Neural progenitor cell (in vitro differentiated cells): ENCODE measurements around the gene CABP7. TPM values are rescaled to one million over a fixed set of nuclear protein-coding genes. Genes with fewer than 3 reads are reported as not detected.
"Not testable (repeated sequence)": the region's sequence is repeated elsewhere in the genome, so short reads cannot be mapped to it uniquely, and the experiment has no call there.

Experiments used
- DNase-seq: peaks from one replicate; pipeline ENCODE4 v3.0.0-alpha.2; 2016; ENCODE audit warnings: low spot score
- H2AFZ ChIP-seq: fragments of 200-600 bp; sonication (generic); replicated peaks from 2 replicates; pipeline ENCODE4 v1.6.1; 2016; ENCODE audit warnings: antibody characterized with exemption
- H3F3A ChIP-seq: fragments of 200-600 bp; sonication (generic); 2 replicates; pipeline ENCODE4 v1.6.1; 2016; ENCODE audit warnings: antibody characterized with exemption, low read depth
- H3K27ac ChIP-seq: fragments of 200-600 bp; sonication (generic); 2 replicates; pipeline ENCODE4 v1.5.1; 2016; ENCODE audit warnings: mild to moderate bottlenecking
- H3K27me3 ChIP-seq: fragments of 200-600 bp; sonication (generic); 2 replicates; pipeline ENCODE4 v1.6.1; 2016; ENCODE audit warnings: mild to moderate bottlenecking, moderate library complexity
- H3K36me3 ChIP-seq: fragments of 200-600 bp; sonication (generic); 2 replicates; pipeline ENCODE4 v1.5.1; 2016
- H3K4me1 ChIP-seq: fragments of 200-600 bp; sonication (generic); 2 replicates; pipeline ENCODE4 v1.6.1; 2016; ENCODE audit warnings: mixed run types
- H3K4me2 ChIP-seq: fragments of 200-600 bp; sonication (generic); 2 replicates; pipeline ENCODE4 v1.6.1; 2016
- H3K4me3 ChIP-seq: fragments of 200-600 bp; sonication (generic); 2 replicates; pipeline ENCODE4 v1.5.1; 2016
- H3K79me2 ChIP-seq: fragments of 200-600 bp; sonication (generic); 2 replicates; pipeline ENCODE4 v1.6.1; 2016; ENCODE audit warnings: low read depth
- H3K9ac ChIP-seq: fragments of 200-600 bp; sonication (generic); 2 replicates; pipeline ENCODE4 v1.6.1; 2016
- H3K9me3 ChIP-seq: fragments of 200-600 bp; sonication (generic); 2 replicates; pipeline ENCODE4 v1.5.1; 2016; ENCODE audit warnings: low read depth
- H4K20me1 ChIP-seq: fragments of 200-600 bp; sonication (generic); 2 replicates; pipeline ENCODE4 v1.6.1; 2016; ENCODE audit warnings: low read depth
- H3K27ac Mint-ChIP-seq: 3 replicates; pipeline ENCODE4 v1.8.0; 2021; ENCODE audit warnings: mixed read lengths
- H3K27me3 Mint-ChIP-seq: 2 replicates; pipeline ENCODE4 v1.8.0; 2022; ENCODE audit warnings: low read depth, mild to moderate bottlenecking, inconsistent platforms, moderate library complexity, mixed read lengths; ENCODE audit not compliant: insufficient read depth
- H3K36me3 Mint-ChIP-seq: 3 replicates; pipeline ENCODE4 v1.8.0; 2021; ENCODE audit warnings: mixed read lengths
- H3K4me1 Mint-ChIP-seq: 3 replicates; pipeline ENCODE4 v1.8.0; 2021; ENCODE audit warnings: mixed read lengths
- H3K4me3 Mint-ChIP-seq: 3 replicates; pipeline ENCODE4 v1.8.0; 2021; ENCODE audit warnings: mild to moderate bottlenecking, moderate library complexity, mixed read lengths
- H3K9me3 Mint-ChIP-seq: 3 replicates; pipeline ENCODE4 v1.8.0; 2020; ENCODE audit warnings: mixed read lengths
- CTCF ChIP-seq: fragments of 200-600 bp; sonication (generic); IDR thresholded peaks from 2 replicates; pipeline ENCODE4 v1.5.1; 2017; ENCODE audit warnings: antibody characterized with exemption, mild to moderate bottlenecking
- EZH2 ChIP-seq: fragments of 200-600 bp; sonication (generic); IDR thresholded peaks from 2 replicates; pipeline ENCODE4 v1.6.1; 2017; ENCODE audit warnings: antibody characterized with exemption, mild to moderate bottlenecking, moderate library complexity
- EZH2phosphoT487 ChIP-seq: fragments of 200-600 bp; sonication (generic); IDR thresholded peaks from 2 replicates; pipeline ENCODE4 v1.6.1; 2017; ENCODE audit warnings: antibody characterized with exemption
- total RNA-seq: library from RNA; depleted of rRNA; stranded (reverse); fragments of >200 nt; gene quantifications from 2 replicates; pipeline ENCODE4 v1.2.3, GENCODE V29; 2015; ENCODE audit warnings: low replicate concordance

The CABP7 gene
- total RNA-seq, 1 donor from 2014 or later, result not detected

GRCh38 chr22:29751669-29752068, 31.9 kb downstream of the CABP7 start:
- no peaks in the 10 kb centered on the region for H3K9me3 Mint-ChIP-seq
- Histone ChIP-seq H3K36me3 (no peaks in the 10 kb centered on the region), H3K27me3 (no peaks in the 10 kb centered on the region), H3K79me2 (no peaks in the 10 kb centered on the region), H3K27ac (no peak overlapping the region), H3F3A (no peaks in the 10 kb centered on the region), H3K9me3 (no peaks in the 10 kb centered on the region), H3K4me2 (no peak overlapping the region), H3K4me3 (no peak overlapping the region), H3K4me1 (no peaks in the 10 kb centered on the region), H4K20me1 (peaks cover 11% of the 10 kb centered on the region), H2AFZ (no peak overlapping the region), H3K9ac (no peak overlapping the region)
- peaks cover 8% of the 10 kb centered on the region for H3K36me3 Mint-ChIP-seq
- peaks cover 9% of the 10 kb centered on the region for H3K27me3 Mint-ChIP-seq
- no peak for DNase-seq
- peaks cover 7% of the 10 kb centered on the region for H3K4me1 Mint-ChIP-seq
- TF ChIP-seq EZH2, result no peak
- TF ChIP-seq CTCF, result no peak
- TF ChIP-seq EZH2phosphoT487, result no peak
- H3K27ac Mint-ChIP-seq, result no peak overlapping the region
- H3K4me3 Mint-ChIP-seq, result no peak overlapping the region

GRCh38 chr22:29753808-29754657, 34.2 kb downstream of the CABP7 start:
- H3K4me3 ChIP-seq, result no peak overlapping the region

GRCh38 chr22:29754658-29755395, 35.0 kb downstream of the CABP7 start:
- not testable (repeated sequence) for H3K27ac ChIP-seq, H3K4me3 ChIP-seq, H3K79me2 ChIP-seq, H3K9me3 Mint-ChIP-seq, H3K27me3 ChIP-seq, H3K4me3 Mint-ChIP-seq, H2AFZ ChIP-seq, H3K9ac ChIP-seq, H3K36me3 Mint-ChIP-seq, H3K36me3 ChIP-seq, H3F3A ChIP-seq, H3K27ac Mint-ChIP-seq, H3K4me2 ChIP-seq, H3K9me3 ChIP-seq, DNase-seq
- H3K27me3 Mint-ChIP-seq, result peaks cover 11% of the 10 kb centered on the region
- Histone ChIP-seq H4K20me1 (peaks cover 23% of the 10 kb centered on the region), H3K4me1 (peaks cover 12% of the 10 kb centered on the region)
- H3K4me1 Mint-ChIP-seq, result peaks cover 22% of the 10 kb centered on the region

More at GRCh38 chr22:29753808-29754657, 34.2 kb downstream of the CABP7 start:
- Histone ChIP-seq H2AFZ (no peak overlapping the region), H3K79me2 (no peaks in the 10 kb centered on the region), H3K27ac (no peak overlapping the region), H3K9ac (no peak overlapping the region), H3K36me3 (no peaks in the 10 kb centered on the region), H3K27me3 (no peaks in the 10 kb centered on the region), H3K4me1 (peaks cover 12% of the 10 kb centered on the region), H3K9me3 (no peaks in the 10 kb centered on the region), H3K4me2 (no peak overlapping the region), H4K20me1 (peaks cover 21% of the 10 kb centered on the region), H3F3A (peaks cover 10% of the 10 kb centered on the region)
- Mint-ChIP-seq H3K9me3 (no peaks in the 10 kb centered on the region), H3K4me1 (peaks cover 19% of the 10 kb centered on the region), H3K27ac (peak overlapping the region; percentile 66), H3K36me3 (no peaks in the 10 kb centered on the region), H3K27me3 (peaks cover 11% of the 10 kb centered on the region), H3K4me3 (no peak overlapping the region)
- no peak for DNase-seq
- no peak for TF ChIP-seq EZH2phosphoT487
- TF ChIP-seq CTCF, result no peak
- TF ChIP-seq EZH2, result no peak
